HepG2 (cell line): ENCODE measurements around the gene KIF3A. TPM values are rescaled to one million over a fixed set of nuclear protein-coding genes. Genes with fewer than 3 reads are reported as not detected.

Experiments
- ATAC-seq: fragments of 200-7000 bp; cut with Tn5 transposase; 3 replicates; pipeline ENCODE4 v1.9.1; 2020; ENCODE audit warnings: mild to moderate bottlenecking, moderate library complexity
- BruUV-seq: library from RNA; stranded (reverse); fragments of 400-500 nt; replicated peaks from 2 replicates; lab custom pipeline; 2021; lab: Mats Ljungman, UMichigan
- CTCF ChIA-PET: fragments of 300-600 bp; formaldehyde crosslinking; extraction: SDS; loops from one replicate; lab custom pipeline; 2021; ENCODE audit warnings: low total read pairs, inconsistent platforms, low intra/inter-chr PET ratio; lab: Yijun Ruan, JAX
- POLR2A ChIA-PET: fragments of 350-600 bp; sonication (Branson Sonifier 250); formaldehyde crosslinking; loops from one replicate; lab custom pipeline; 2020; ENCODE audit warnings: antibody characterized with exemption, inconsistent platforms; lab: Yijun Ruan, JAX
- DNase-seq: peaks from one replicate; pipeline ENCODE4 v3.0.0-alpha.2; 2015; ENCODE audit warnings: low spot score
- FAIRE-seq: peaks from 3 replicates; lab custom pipeline; 2011; peaks lifted over from hg19 to GRCh38; lab: Jason Lieb, UNC
- H2AFZ ChIP-seq: one replicate; pipeline ENCODE4 v1.6.1; 2011; ENCODE audit warnings: low read length, inconsistent platforms
- H3K27ac ChIP-seq: fragments of 300-600 bp; 3 replicates; pipeline ENCODE4 v1.8.0; 2011; ENCODE audit warnings: mixed run types, mild to moderate bottlenecking, mixed read lengths, low read length, inconsistent platforms; ENCODE audit not compliant: insufficient read depth; ENCODE audit errors: extremely low read length
- H3K27me3 ChIP-seq, 2 experiments: fragments of 200-600 bp in 1 of 2; 2 replicates in 1 of 2; 3 replicates in 1 of 2; pipeline versions ENCODE4 v1.6.0 to v1.8.0; 2011; ENCODE audit warnings: low read length in 2 of 2, mild to moderate bottlenecking in 2 of 2, moderate library complexity in 2 of 2, inconsistent platforms in 1 of 2; ENCODE audit not compliant: insufficient read depth in 2 of 2, control insufficient read depth in 1 of 2
- H3K36me3 ChIP-seq, 2 experiments: fragments of 200-600 bp in 1 of 2; replicated peaks in 1 of 2; 2 replicates in 1 of 2; 3 replicates in 1 of 2; pipeline versions ENCODE4 v1.5.1 to v1.8.0; 2011; ENCODE audit warnings: low read length in 2 of 2, inconsistent platforms in 1 of 2; ENCODE audit not compliant: insufficient read depth in 2 of 2, control insufficient read depth in 1 of 2
- H3K4me1 ChIP-seq: 2 replicates; pipeline ENCODE4 v1.5.1; 2012; ENCODE audit warnings: low read length, inconsistent platforms; ENCODE audit not compliant: insufficient read depth
- H3K4me2 ChIP-seq: 2 replicates; pipeline ENCODE4 v1.6.0; 2011; ENCODE audit warnings: low read depth, low read length, inconsistent platforms
- H3K4me3 ChIP-seq, 3 experiments: fragments of 200-600 bp in 1 of 3; sonication (generic), shearing (Covaris generic) in 1 of 3; replicated peaks in 1 of 3; 2 replicates each; pipeline ENCODE4 v1.5.1; 2011 to 2016; ENCODE audit warnings: low read length in 3 of 3, inconsistent platforms in 2 of 3, low read depth in 2 of 3, mild to moderate bottlenecking in 2 of 3, control low read depth in 1 of 3, mixed read lengths in 1 of 3; ENCODE audit not compliant: insufficient read depth in 1 of 3
- H3K79me2 ChIP-seq: one replicate; pipeline ENCODE4 v1.6.1; 2011; ENCODE audit warnings: low read length, inconsistent platforms; ENCODE audit not compliant: insufficient read depth
- H3K9ac ChIP-seq: 2 replicates; pipeline ENCODE4 v1.6.0; 2011; ENCODE audit warnings: mild to moderate bottlenecking, low read depth, low read length, inconsistent platforms; ENCODE audit not compliant: insufficient read depth
- H3K9me3 ChIP-seq: 2 replicates; pipeline ENCODE4 v1.5.1; 2012; ENCODE audit warnings: mild to moderate bottlenecking, low read length
- H4K20me1 ChIP-seq: 2 replicates; pipeline ENCODE4 v1.6.0; 2011; ENCODE audit warnings: inconsistent platforms, mild to moderate bottlenecking, low read length, moderate library complexity; ENCODE audit not compliant: insufficient read depth
- CEBPG ChIP-seq: IDR thresholded peaks from 2 replicates; pipeline ENCODE4 v1.6.1; 2016
- MED1 ChIP-seq: sonication (generic); formaldehyde crosslinking; IDR thresholded peaks from 2 replicates; pipeline ENCODE4 v1.4.0; 2020; ENCODE audit warnings: missing genetic modification reagents
- PAXIP1 ChIP-seq: sonication (generic); formaldehyde crosslinking; conservative IDR thresholded peaks from 2 replicates; pipeline ENCODE4 v1.4.0; 2020; ENCODE audit warnings: mild to moderate bottlenecking, missing genetic modification reagents, moderate library complexity
- ZNF292 ChIP-seq: sonication (generic); formaldehyde crosslinking; IDR thresholded peaks from 2 replicates; pipeline ENCODE4 v1.8.1; 2022; ENCODE audit warnings: mild to moderate bottlenecking, low read depth, missing genetic modification reagents, borderline replicate concordance
- WGBS: methylation state at CpG from one replicate; pipeline ENCODE4 v1.1.6; 2017; ENCODE audit warnings: low lambda C conversion rate; 5-methylcytosine and 5-hydroxymethylcytosine counted together
- in situ Hi-C: cut with HindIII; loops from 2 replicates; pipeline ENCODE4 v1.10.0; 2017; ENCODE audit warnings: low pct_unique_long_range_greater_than_20kb; ENCODE audit not compliant: extremely low pct_ligation_motif_present
- intact Hi-C: fragments of 100-400 bp; cut with micrococcal nuclease; formaldehyde crosslinking; loops from one replicate; pipeline ENCODE4 v1.10.0; 2022; ENCODE audit not compliant: unreplicated experiment
- polyA plus RNA-seq, 8 experiments: library from polyadenylated mRNA; depleted of rRNA in 3 of 8; stranded (reverse) in 7 of 8; unstranded in 1 of 8; fragments of >200 nt; fragmentation: Illumina TruSeq in 4 of 8; extraction: Trizol in 4 of 8; gene quantifications; 2 replicates each; pipeline versions ENCODE4 v1.2.1 to v1.2.3, GENCODE V29; 2011 to 2016; ENCODE audit warnings: low read depth in 4 of 8, missing spikeins in 1 of 8, mixed read lengths in 1 of 8; ENCODE audit not compliant: insufficient read depth in 1 of 8
- total RNA-seq, 5 experiments: library from RNA; depleted of rRNA; stranded (reverse); fragments of >200 nt; fragmentation: Illumina TruSeq; extraction: Trizol; gene quantifications; 2 replicates each; pipeline ENCODE4 v1.2.3, GENCODE V29; 2016; ENCODE audit warnings: low read depth in 1 of 5

The KIF3A gene
- total and polyA plus RNA-seq, 2 of the 13 experiments (the other 11 are each of a cell fraction or from before 2014, with no cell fraction given), result 2.3 to 8.4 TPM

- peak; percentile 31; the same call in 1 of the 2 replicates for TF ChIP-seq ZNF292 (CRISPR knock-in tag)
- TF ChIP-seq PAXIP1 (CRISPR knock-in tag), result 0 out of 2 replicates have a peak, but pooled peaks have one; percentile 32
These were observed 70.8 kb downstream of the KIF3A start (continued) for GRCh38 chr5:132666310-132667123.

- no peaks in the 10 kb centered on the region for H3K79me2 ChIP-seq
- peaks cover 3 to 23% of the 10 kb centered on the region in 2 experiments; a peak in 4 of 5 replicates for H3K27me3 ChIP-seq
- in situ Hi-C loops (loop anchor here (25.0 kb wide), 1 partner anchor 278 kb away; no protein-coding TSS in a partner anchor), intact Hi-C loops (no loop called here)
- H3K4me1 ChIP-seq, result peaks cover 95% of the 10 kb centered on the region
- 38% methylated on average over 21 of the region's 21 CpGs for WGBS
- POLR2A ChIA-PET, result no interaction called here
- FAIRE-seq (no peak), ATAC-seq (no peak), DNase-seq (no peak)
- BruUV-seq, result no TSS peak
- no peak overlapping the region for H3K9ac ChIP-seq
- CTCF ChIA-PET, result no interaction called here
- no peaks in the 10 kb centered on the region for H3K36me3 ChIP-seq
- H3K27ac ChIP-seq, result no peak overlapping the region
- no peaks in the 10 kb centered on the region for H3K9me3 ChIP-seq
- peak overlapping the region; percentile 64 for H3K4me2 ChIP-seq
- H3K4me3 ChIP-seq, result peak overlapping the region in 1 of 3 experiments; percentile 29; a peak in 1 of 6 replicates
- H4K20me1 ChIP-seq, result no peaks in the 10 kb centered on the region
- no peak overlapping the region for H2AFZ ChIP-seq
- peak; percentile 34; the same call in 1 of the 2 replicates for TF ChIP-seq CEBPG (CRISPR knock-in tag)
- TF ChIP-seq MED1 (CRISPR knock-in tag), result no peak
These were observed 71.7 kb downstream of the KIF3A start for GRCh38 chr5:132665574-132666080.
